ENCODE measurements around the gene FOXA3.

FOXA3 gene

GRCh38 chr19:45897261-45897812 is 33.2 kb downstream of the FOXA3 start:
- no peak for DNase-seq

- no peak for DNase-seq
Measured at GRCh38 chr19:45899253-45899652, 35.1 kb downstream of the FOXA3 start.

- no peak for DNase-seq
Measured at GRCh38 chr19:45899919-45900589, 35.9 kb downstream of the FOXA3 start.

- no peak for DNase-seq
Measured at GRCh38 chr19:45900738-45901431, 36.8 kb downstream of the FOXA3 start.

GRCh38 chr19:45901432-45901911 is 37.3 kb downstream of the FOXA3 start:
- DNase-seq, result peak; percentile 52

- no peak for DNase-seq
Measured at GRCh38 chr19:45901912-45902650, 38.0 kb downstream of the FOXA3 start, which contains the start of gene MYPOP. TSS of gene MYPOP (minus strand) at chr19:45902613. CDS start at chr19:45901773, 840 bp downstream.

- DNase-seq, result peak; percentile 100
Measured at GRCh38 chr19:45902651-45903625, 38.8 kb downstream of the FOXA3 start.

GRCh38 chr19:45905011-45905410 is 40.9 kb downstream of the FOXA3 start:
- DNase-seq, result no peak

- no peak for DNase-seq
Measured at GRCh38 chr19:45906221-45906620, 42.1 kb downstream of the FOXA3 start.

- no peak for DNase-seq
Measured at GRCh38 chr19:45908956-45909355, 44.8 kb downstream of the FOXA3 start.

GRCh38 chr19:45911291-45911690 is 47.2 kb downstream of the FOXA3 start:
- no peak for DNase-seq

- no peak for DNase-seq
Measured at GRCh38 chr19:45913874-45914830, 50.0 kb downstream of the FOXA3 start, which contains the start of gene NANOS2. TSS of gene NANOS2 (minus strand) at chr19:45914778. CDS start at chr19:45914693, 85 bp downstream.

GRCh38 chr19:45917421-45918091 is 53.4 kb downstream of the FOXA3 start:
- DNase-seq, result no peak

- no peak for DNase-seq
Measured at GRCh38 chr19:45918721-45919120, 54.6 kb downstream of the FOXA3 start.

GRCh38 chr19:45919678-45920077 is 55.6 kb downstream of the FOXA3 start:
- DNase-seq, result no peak

GRCh38 chr19:45920458-45920857 is 56.3 kb downstream of the FOXA3 start:
- DNase-seq, result no peak

GRCh38 chr19:45922281-45922680 is 58.2 kb downstream of the FOXA3 start:
- DNase-seq, result no peak
